OCI-LY1 (cell line): ENCODE data around the gene AGFG2.
"Not testable (repeated sequence)": the region's sequence is repeated elsewhere in the genome, so short reads cannot be mapped to it uniquely, and the experiment has no call there.

ENCODE experiments used
- CTCF ChIP-seq: fragments of 200-600 bp; sonication (generic), shearing (Covaris generic); IDR thresholded peaks from 2 replicates; pipeline ENCODE4 v1.5.1; 2017; ENCODE audit warnings: mild to moderate bottlenecking, antibody characterized with exemption, low read length, moderate library complexity, mixed read lengths
- EZH2 ChIP-seq: fragments of 200-600 bp; sonication (generic), shearing (Covaris generic); IDR thresholded peaks from 2 replicates; pipeline ENCODE4 v1.8.0; 2017; ENCODE audit warnings: borderline replicate concordance, mixed run types, mild to moderate bottlenecking, antibody characterized with exemption, low read length, moderate library complexity, mixed read lengths

- not testable (repeated sequence) for TF ChIP-seq CTCF, EZH2
These were observed 10.7 kb upstream of the AGFG2 start for GRCh38 chr7:100528108-100528866.
